HEK293 (cell line): ENCODE measurements around the gene MEGF6.

Source experiments
- CTCF ChIA-PET: fragments of 350-600 bp; formaldehyde crosslinking; extraction: SDS; loops from one replicate; lab custom pipeline; 2021; ENCODE audit warnings: antibody characterized with exemption; lab: Yijun Ruan, JAX
- POLR2A ChIA-PET: fragments of 300-600 bp; formaldehyde crosslinking; extraction: SDS; loops from one replicate; lab custom pipeline; 2020; ENCODE audit warnings: antibody characterized with exemption, inconsistent platforms; lab: Yijun Ruan, JAX
- H3K27ac ChIP-seq: fragments of 200-500 bp; sonication (Bioruptor generic); 2 replicates; pipeline ENCODE4 v1.5.1; 2014; ENCODE audit warnings: low read depth, low read length, control low read depth, inconsistent platforms; ENCODE audit errors: extremely low read depth
- H3K36me3 ChIP-seq, 2 experiments: fragments of 200-500 bp in 1 of 2; sonication (Bioruptor generic) in 1 of 2; 1 replicate in 1 of 2; 2 replicates in 1 of 2; pipeline ENCODE4 v1.5.1; 2014 to 2017; ENCODE audit warnings: inconsistent platforms in 2 of 2, low read length in 2 of 2; ENCODE audit not compliant: control insufficient read depth in 2 of 2, insufficient read depth in 1 of 2
- H3K4me1 ChIP-seq: fragments of 200-500 bp; sonication (Bioruptor generic); 2 replicates; pipeline ENCODE4 v1.5.1; 2014; ENCODE audit warnings: mild to moderate bottlenecking, low read length, inconsistent platforms; ENCODE audit not compliant: control insufficient read depth, insufficient read depth
- H3K4me3 ChIP-seq: 2 replicates; pipeline ENCODE4 v1.5.1; 2011; ENCODE audit warnings: low read depth, mild to moderate bottlenecking, control low read depth, low read length, moderate library complexity
- H3K9me3 ChIP-seq: fragments of 200-500 bp; sonication (Bioruptor generic); 2 replicates; pipeline ENCODE4 v1.5.1; 2014; ENCODE audit warnings: low read depth, low read length, inconsistent platforms; ENCODE audit not compliant: control insufficient read depth, insufficient read depth
- BCL11A ChIP-seq: fragments of 450-650 bp; formaldehyde crosslinking; IDR thresholded peaks from 2 replicates; pipeline ENCODE4 v1.5.1; 2016; ENCODE audit warnings: low read depth, missing biosample characterization, missing genetic modification characterization
- BCL6B ChIP-seq: fragments of 450-650 bp; formaldehyde crosslinking; IDR thresholded peaks from 2 replicates; pipeline ENCODE4 v1.5.1; 2017; ENCODE audit warnings: missing biosample characterization, missing genetic modification characterization
- CTCF ChIP-seq: fragments of 450-650 bp; formaldehyde crosslinking; IDR thresholded peaks from 2 replicates; pipeline ENCODE4 v1.5.1; 2016; ENCODE audit warnings: missing biosample characterization, missing genetic modification characterization
- GLIS1 ChIP-seq: fragments of 450-650 bp; formaldehyde crosslinking; IDR thresholded peaks from 2 replicates; pipeline ENCODE4 v1.5.1; 2016; ENCODE audit warnings: missing biosample characterization, missing genetic modification characterization
- HIC1 ChIP-seq: fragments of 450-650 bp; formaldehyde crosslinking; IDR thresholded peaks from 2 replicates; pipeline ENCODE4 v1.5.1; 2016; ENCODE audit warnings: missing biosample characterization, missing genetic modification characterization
- KLF1 ChIP-seq: fragments of 450-650 bp; formaldehyde crosslinking; IDR thresholded peaks from 2 replicates; pipeline ENCODE4 v1.5.1; 2016; ENCODE audit warnings: missing biosample characterization, missing genetic modification characterization
- KLF17 ChIP-seq: fragments of 450-650 bp; formaldehyde crosslinking; IDR thresholded peaks from 2 replicates; pipeline ENCODE4 v1.5.1; 2016; ENCODE audit warnings: missing biosample characterization, missing genetic modification characterization
- KLF8 ChIP-seq: fragments of 450-650 bp; formaldehyde crosslinking; IDR thresholded peaks from 2 replicates; pipeline ENCODE4 v1.5.1; 2016; ENCODE audit warnings: missing biosample characterization, missing genetic modification characterization
- SP2 ChIP-seq: fragments of 450-650 bp; formaldehyde crosslinking; IDR thresholded peaks from 2 replicates; pipeline ENCODE4 v1.5.1; 2016; ENCODE audit warnings: missing biosample characterization, missing genetic modification characterization
- ZBTB1 ChIP-seq: fragments of 450-650 bp; formaldehyde crosslinking; IDR thresholded peaks from 2 replicates; pipeline ENCODE4 v1.5.1; 2016; ENCODE audit warnings: missing biosample characterization, missing genetic modification characterization
- ZBTB10 ChIP-seq: fragments of 450-650 bp; formaldehyde crosslinking; IDR thresholded peaks from 2 replicates; pipeline ENCODE4 v1.5.1; 2016; ENCODE audit warnings: missing biosample characterization, missing genetic modification characterization
- ZBTB48 ChIP-seq: fragments of 450-650 bp; formaldehyde crosslinking; IDR thresholded peaks from 2 replicates; pipeline ENCODE4 v1.5.1; 2016; ENCODE audit warnings: missing biosample characterization, missing genetic modification characterization
- ZBTB6 ChIP-seq: fragments of 450-650 bp; formaldehyde crosslinking; IDR thresholded peaks from 2 replicates; pipeline ENCODE4 v1.5.1; 2017; ENCODE audit warnings: missing biosample characterization, missing genetic modification characterization
- ZNF404 ChIP-seq: fragments of 450-650 bp; formaldehyde crosslinking; IDR thresholded peaks from 2 replicates; pipeline ENCODE4 v1.5.1; 2017; ENCODE audit warnings: missing biosample characterization, missing genetic modification characterization
- ZNF423 ChIP-seq: fragments of 450-650 bp; formaldehyde crosslinking; IDR thresholded peaks from 2 replicates; pipeline ENCODE4 v1.5.1; 2016; ENCODE audit warnings: missing biosample characterization, missing genetic modification characterization
- ZNF426 ChIP-seq: fragments of 450-650 bp; formaldehyde crosslinking; IDR thresholded peaks from 2 replicates; pipeline ENCODE4 v1.5.1; 2017; ENCODE audit warnings: missing biosample characterization, missing genetic modification characterization, mild to moderate bottlenecking, inconsistent platforms, moderate library complexity
- ZNF555 ChIP-seq: fragments of 450-650 bp; formaldehyde crosslinking; conservative IDR thresholded peaks from 2 replicates; pipeline ENCODE4 v1.5.1; 2017; ENCODE audit warnings: missing biosample characterization, mild to moderate bottlenecking, missing genetic modification characterization, inconsistent platforms
- ZNF600 ChIP-seq: fragments of 450-650 bp; formaldehyde crosslinking; IDR thresholded peaks from 2 replicates; pipeline ENCODE4 v1.5.1; 2016; ENCODE audit warnings: missing biosample characterization, missing genetic modification characterization
- ZNF629 ChIP-seq: fragments of 450-650 bp; formaldehyde crosslinking; IDR thresholded peaks from 2 replicates; pipeline ENCODE4 v1.5.1; 2017; ENCODE audit warnings: missing biosample characterization, missing genetic modification characterization
- ZNF677 ChIP-seq: fragments of 450-650 bp; IDR thresholded peaks from 2 replicates; pipeline ENCODE4 v1.5.0; 2018; ENCODE audit warnings: missing biosample characterization, mild to moderate bottlenecking, missing genetic modification characterization, moderate library complexity

MEGF6 gene

GRCh38 chr1:3478187-3478586 lies 133.1 kb downstream of the MEGF6 start:
- Histone ChIP-seq H3K36me3 (peaks cover 0 to 6% of the 10 kb centered on the region in 2 experiments; a peak in 1 of 3 replicates), H3K27ac (no peak overlapping the region), H3K9me3 (no peaks in the 10 kb centered on the region), H3K4me3 (no peak overlapping the region), H3K4me1 (no peaks in the 10 kb centered on the region)
- POLR2A ChIA-PET, result interaction anchor here (0.9 kb wide), 1 partner anchor 9 kb away, joined by 6 read pairs; no protein-coding TSS in a partner anchor
- TF ChIP-seq SP2 (tag by site-specific recombination) (0 out of 2 replicates have a peak, but pooled peaks have one; percentile 5), ZNF404 (no peak), KLF1 (tag by site-specific recombination) (peak; percentile 50; the same call in 1 of the 2 replicates), KLF8 (tag by site-specific recombination) (0 out of 2 replicates have a peak, but pooled peaks have one; percentile 37), ZNF677 (tag by site-specific recombination) (no peak), ZNF600 (tag by site-specific recombination) (0 out of 2 replicates have a peak, but pooled peaks have one; percentile 35), ZBTB6 (tag by site-specific recombination) (peak; percentile 57; the same call in 1 of the 2 replicates)
- TF ChIP-seq, all 188 proteins: peak for 5
- CTCF ChIA-PET, result interaction anchor here (1.3 to 1.9 kb wide), 2 partner anchors 12 to 25 kb away, joined by 9 to 16 read pairs; no protein-coding TSS in a partner anchor

GRCh38 chr1:3477241-3477995 lies 133.9 kb downstream of the MEGF6 start:
- ChIA-PET POLR2A (interaction anchor here (0.6 kb wide), 1 partner anchor 1133 kb away, joined by 3 read pairs; no protein-coding TSS in a partner anchor), CTCF (interaction anchor here (0.7 to 1.9 kb wide), 3 partner anchors 13 to 30 kb away, joined by 3 to 16 read pairs (median 9); no protein-coding TSS in a partner anchor)
- Histone ChIP-seq H3K9me3 (no peaks in the 10 kb centered on the region), H3K4me3 (no peak overlapping the region), H3K27ac (no peak overlapping the region), H3K36me3 (peaks cover 0 to 6% of the 10 kb centered on the region in 2 experiments; a peak in 1 of 3 replicates), H3K4me1 (no peaks in the 10 kb centered on the region)
- no peak for TF ChIP-seq ZNF555
- peak; percentile 58 for TF ChIP-seq ZBTB6 (tag by site-specific recombination)
- no peak for TF ChIP-seq ZBTB48 (tag by site-specific recombination)
- TF ChIP-seq ZBTB10 (tag by site-specific recombination), result 0 out of 2 replicates have a peak, but pooled peaks have one; percentile 46
- no peak for TF ChIP-seq CTCF
- TF ChIP-seq GLIS1 (tag by site-specific recombination), result no peak
- peak; percentile 96 for TF ChIP-seq HIC1 (tag by site-specific recombination)
- TF ChIP-seq ZBTB1, result no peak
- no peak for TF ChIP-seq ZNF426
- peak; percentile 92 for TF ChIP-seq ZNF677 (tag by site-specific recombination)
- TF ChIP-seq ZNF629 (tag by site-specific recombination), result 0 out of 2 replicates have a peak, but pooled peaks have one; percentile 13
- TF ChIP-seq ZNF423 (tag by site-specific recombination), result no peak
- TF ChIP-seq BCL6B (tag by site-specific recombination), result no peak
- peak; percentile 28; the same call in 1 of the 2 replicates for TF ChIP-seq KLF17 (tag by site-specific recombination)
- peak; percentile 81; the same call in 1 of the 2 replicates for TF ChIP-seq BCL11A (tag by site-specific recombination)
